CD4-positive, alpha-beta T cell treated with Interleukin-15 for 4 hours (primary cell): ENCODE measurements around the gene KIF25.

ENCODE experiments used
- DNase-seq: peaks from one replicate; pipeline ENCODE4 v3.0.0-alpha.2; 2020; ENCODE audit warnings: low spot score

Gene KIF25, protein sequence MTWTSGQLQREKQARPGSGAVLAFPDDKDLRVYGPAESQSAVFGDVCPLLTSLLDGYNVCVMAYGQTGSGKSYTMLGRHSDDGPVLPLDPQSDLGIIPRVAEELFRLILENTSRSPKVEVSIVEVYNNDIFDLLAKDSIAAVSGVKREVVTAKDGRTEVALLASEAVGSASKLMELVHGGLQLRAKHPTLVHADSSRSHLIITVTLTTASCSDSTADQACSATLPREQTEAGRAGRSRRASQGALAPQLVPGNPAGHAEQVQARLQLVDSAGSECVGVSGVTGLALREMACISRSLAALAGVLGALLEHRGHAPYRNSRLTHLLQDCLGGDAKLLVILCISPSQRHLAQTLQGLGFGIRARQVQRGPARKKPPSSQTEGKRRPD

GRCh38 chr6:167997642-167998041 is at the start of gene KIF25:
KIF25 (plus strand) TSS chr6:167997671; CDS start chr6:168029586, 31,915 bp downstream.
- DNase-seq: no peak

DNA sequence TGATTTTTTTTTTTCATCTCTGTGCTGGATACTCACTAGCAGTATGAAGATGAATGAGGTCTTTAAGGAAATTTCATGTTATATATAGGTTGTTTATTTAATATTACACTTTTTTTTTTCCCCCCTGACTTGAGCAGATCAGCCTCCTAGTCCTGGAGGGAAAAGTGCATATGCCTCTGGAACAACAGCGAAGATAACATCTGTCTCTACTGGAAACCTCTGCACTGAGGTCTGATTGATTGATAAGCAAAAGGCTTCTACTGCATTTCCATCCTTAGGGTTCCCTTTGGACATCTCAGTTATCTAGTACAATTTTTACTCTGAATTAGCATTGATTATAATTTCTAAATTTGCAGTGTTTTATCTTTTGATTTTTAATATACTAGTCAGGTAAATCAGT is 49.8 kb upstream of the KIF25 start:
- DNase-seq: no peak

DNA sequence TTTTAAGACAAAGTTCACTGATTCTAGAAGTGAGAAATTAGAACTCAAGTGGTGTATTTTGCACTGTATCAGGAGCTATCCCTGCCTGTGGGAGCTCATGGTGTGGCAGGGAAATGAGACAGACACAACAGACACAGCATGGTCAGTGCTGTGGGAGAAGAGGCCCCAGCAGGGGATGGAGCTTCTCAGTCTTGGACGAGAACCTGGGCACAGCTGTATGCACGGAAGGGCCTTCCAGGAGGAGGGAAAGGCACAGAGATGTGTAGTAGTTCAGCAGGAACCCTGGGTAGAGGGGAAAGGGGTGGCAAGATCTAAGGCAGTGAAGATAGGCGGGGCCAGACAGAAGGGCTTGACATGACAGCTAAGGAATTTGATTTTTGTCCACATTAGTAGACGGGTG is 48.8 kb upstream of the KIF25 start:
- DNase-seq: no peak

- no peak for DNase-seq
Measured at GRCh38 chr6:167949121-167949684, 48.3 kb upstream of the KIF25 start.

GRCh38 chr6:167951781-167952511 is 45.5 kb upstream of the KIF25 start:
- DNase-seq: no peak

GRCh38 chr6:167952512-167952859 is 45.0 kb upstream of the KIF25 start:
- DNase-seq: no peak

DNA sequence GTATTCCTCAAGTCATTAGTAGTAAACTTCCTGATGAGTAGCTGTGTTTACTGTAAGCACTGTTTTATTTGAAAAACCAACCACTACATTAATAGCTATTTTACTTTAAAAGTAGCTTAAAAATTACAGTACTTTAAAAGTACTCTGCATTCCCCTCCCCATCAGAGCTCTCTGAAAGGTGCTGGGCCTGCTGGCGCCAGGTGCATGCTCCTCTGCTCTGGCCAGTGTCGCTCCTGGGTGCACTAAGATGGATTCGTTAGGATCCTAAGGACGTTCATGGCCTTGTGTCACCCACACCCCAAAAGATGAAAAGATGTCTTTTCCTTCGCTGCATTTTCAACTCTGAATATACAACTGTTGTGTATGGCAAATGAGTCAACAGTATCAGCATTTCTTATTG is 43.9 kb upstream of the KIF25 start:
- DNase-seq: no peak

- DNase-seq: no peak
Measured at GRCh38 chr6:167954151-167954550, 43.3 kb upstream of the KIF25 start.

DNA sequence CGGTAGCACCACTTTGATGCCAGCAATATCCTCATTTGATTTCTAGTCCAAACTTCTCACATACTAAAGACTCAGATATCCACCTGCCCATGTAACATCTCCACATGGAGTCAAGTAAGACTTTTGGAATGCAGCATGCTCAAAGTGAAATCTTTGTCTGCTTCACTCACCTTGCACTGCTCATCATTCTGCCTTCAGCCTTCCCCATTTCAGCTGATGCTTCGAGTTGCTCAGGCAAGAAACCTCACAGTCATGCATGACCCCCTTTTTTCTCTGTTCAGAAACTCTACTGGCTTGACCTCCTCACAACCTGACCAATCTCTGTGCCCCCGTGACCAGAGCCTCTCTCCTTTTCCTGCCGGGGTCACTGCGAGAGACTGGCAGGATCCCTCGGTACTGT is 41.0 kb upstream of the KIF25 start:
- no peak for DNase-seq

DNA sequence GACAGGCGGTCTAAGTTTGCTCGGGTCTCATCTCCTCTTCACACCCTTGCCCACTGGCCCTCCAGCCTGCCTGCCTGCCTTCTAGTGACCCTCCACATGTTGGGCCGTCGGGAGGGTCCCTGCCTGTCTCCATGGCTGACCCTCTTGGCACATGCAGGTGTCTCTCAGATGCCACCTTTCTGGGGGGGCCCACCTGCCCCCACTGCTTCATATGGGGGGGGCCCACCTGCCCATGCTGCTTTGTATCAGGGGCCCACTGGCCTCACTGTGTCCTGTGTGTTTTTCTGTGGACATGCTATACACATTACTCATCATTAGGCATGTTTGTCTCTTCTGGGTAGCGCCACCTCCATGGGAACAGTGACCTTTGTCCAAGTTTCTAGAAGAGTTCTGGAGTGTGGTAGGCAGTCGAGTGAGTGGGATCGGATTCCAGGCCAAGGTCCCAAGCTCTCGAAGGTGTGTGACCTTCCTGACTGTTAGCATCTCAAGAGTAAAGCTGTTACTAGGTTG is 40.4 kb upstream of the KIF25 start:
- no peak for DNase-seq

DNA sequence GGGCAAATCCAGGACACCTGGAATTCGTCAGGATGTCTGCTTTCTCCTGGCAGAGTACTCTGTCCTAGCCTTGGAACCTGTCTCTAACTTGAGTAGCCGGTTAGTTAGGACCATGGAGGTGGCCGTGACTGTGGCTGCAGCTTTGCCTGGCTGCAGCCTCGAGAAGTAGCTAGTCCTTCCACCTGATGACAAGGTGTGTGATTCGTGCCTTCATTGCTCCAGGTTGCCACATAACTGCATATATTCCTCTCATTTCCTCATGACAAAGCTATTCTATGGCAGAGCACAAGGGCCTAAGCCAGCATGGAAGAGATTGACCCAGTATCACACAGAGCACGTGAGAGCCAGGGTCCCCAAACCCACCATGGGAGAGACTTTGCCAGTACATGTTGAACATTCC is 39.8 kb upstream of the KIF25 start:
- no peak for DNase-seq

DNA sequence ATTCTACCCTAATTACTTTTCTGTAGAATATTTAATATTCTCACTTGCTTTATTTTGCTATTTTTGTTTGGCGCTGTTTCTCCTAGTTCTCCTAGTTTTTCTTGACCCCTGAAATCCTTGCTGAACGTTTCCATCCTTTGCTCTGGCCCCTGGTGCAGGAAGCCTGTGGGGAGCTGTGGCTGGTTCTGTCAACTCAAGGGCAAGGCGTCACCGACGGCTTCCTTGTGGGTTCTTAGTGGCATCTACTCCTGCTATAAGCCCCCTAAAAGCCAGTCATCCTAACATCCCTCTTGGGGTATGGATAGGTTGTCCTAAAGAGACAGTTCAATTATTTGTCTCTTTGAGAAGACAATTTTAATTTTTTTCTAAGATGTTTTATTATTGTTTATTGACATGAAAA is 36.9 kb upstream of the KIF25 start:
- DNase-seq: no peak

DNA sequence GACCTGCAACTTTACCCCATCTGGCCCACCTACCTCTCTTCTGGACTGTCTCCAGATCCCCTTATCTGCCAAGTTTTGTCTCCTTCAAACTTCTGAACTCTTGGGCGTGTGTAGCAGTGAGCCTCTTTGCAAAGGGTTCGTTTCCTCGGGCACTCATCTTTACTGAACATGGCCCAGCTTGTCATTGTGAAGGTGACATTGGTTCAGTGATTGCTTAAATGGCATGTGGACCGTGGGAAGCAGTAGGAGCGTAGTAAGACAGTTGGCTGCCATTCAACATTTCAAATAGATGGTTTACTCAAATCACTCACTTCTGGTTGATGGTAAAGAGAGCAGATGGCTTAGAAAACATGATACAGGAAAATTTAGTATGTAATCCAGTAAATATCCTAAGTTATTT is 34.8 kb upstream of the KIF25 start:
- DNase-seq: no peak

GRCh38 chr6:167963589-167964057 is 33.8 kb upstream of the KIF25 start:
- no peak for DNase-seq

DNA sequence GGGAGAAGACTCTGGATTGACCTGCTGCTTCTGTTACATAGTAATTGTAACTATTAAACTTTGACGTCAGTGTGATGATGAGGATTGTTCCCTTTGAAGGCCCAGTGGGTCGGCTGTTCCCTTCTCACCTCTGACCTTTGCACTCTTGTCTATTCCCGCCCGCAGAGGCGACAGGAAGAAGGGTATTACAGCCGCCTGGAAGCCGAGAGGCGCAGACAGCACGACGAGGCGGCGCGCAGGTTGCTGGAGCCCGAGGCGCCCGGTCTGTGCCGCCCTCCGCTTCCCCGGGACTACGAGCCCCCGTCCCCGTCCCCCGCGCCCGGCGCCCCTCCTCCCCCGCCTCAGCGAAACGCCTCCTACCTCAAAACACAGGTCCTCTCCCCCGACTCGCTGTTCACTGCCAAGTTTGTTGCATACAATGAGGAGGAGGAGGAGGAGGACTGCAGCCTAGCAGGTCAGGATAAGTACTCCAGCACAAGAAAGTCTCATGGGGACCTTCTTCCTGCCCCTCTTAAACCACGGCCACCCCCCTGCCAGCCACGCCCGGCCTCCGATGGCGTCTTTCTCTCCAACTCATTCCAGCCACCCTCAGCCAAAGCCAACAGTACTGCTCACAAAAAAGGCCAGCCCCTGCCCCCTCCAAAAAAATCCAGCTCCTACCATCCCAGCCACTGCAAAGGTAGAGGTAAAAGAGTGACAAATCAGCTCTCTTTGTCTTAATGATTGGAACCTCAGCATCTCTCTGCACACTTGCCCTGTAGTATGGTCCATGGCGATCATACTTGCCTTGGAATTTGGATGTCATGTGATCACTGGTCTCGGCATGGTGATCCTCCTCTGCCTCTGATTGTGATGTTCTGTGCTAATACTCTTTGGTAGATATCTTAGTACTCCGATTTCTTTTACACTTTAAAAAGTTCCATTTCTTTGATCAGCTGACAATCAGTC is 31.6 kb upstream of the KIF25 start:
- no peak for DNase-seq

DNA sequence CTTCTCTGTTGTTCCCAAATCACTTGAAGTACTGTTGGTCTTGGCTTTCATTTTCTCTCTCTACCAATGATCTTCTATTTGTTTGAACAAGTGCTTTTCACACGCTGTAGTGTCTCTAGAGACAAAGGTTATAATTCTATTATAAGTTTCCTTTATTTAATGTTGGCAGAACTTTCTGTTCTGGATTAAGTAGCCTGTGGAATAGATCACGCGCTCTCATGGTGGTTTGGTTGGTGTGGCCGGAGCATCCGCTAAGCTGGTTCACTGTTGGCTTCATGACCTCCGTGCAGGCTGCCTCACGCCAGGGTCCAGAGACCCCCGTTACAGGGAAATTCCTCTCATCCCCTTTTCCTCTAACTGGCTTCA is 30.9 kb upstream of the KIF25 start:
- no peak for DNase-seq

DNA sequence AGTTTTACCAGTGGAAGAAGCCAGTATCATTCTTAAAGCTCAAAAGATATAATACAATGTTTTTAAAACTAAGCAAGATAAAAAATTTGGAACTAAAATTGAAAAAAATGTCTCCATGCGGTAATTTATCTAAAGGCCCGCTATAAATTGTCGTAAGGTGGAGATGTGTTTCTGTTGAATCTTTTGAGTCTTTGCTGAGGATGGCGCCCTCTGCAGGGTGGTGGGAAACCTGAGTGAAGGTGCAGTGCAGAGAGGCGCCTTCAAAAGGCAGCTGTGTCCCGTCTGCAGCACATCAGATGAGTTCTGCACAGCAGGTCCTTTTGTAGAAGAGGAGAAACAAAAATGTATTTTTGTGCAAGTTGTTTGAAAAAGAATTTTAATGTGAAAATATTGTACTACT is 29.4 kb upstream of the KIF25 start:
- DNase-seq: peak; percentile 4

DNA sequence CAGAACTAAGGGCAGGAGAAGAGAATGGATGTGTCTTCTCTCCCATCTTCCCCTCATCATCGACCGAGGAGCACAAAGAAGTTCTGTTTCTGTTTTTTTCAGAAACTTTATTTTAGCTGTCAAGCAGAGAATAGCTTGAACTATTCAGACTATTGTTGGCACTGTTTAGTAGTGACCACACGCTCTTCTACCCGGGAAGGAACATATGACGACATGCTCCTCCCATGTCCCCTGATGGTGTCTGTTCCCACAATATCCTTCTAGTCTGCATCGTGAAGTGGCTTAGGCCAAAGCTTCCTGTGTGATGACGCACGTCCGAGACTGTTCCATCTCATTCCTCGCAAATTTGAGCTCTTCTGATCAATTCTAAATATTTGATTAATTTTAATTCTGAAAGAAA is 27.2 kb upstream of the KIF25 start:
- no peak for DNase-seq

GRCh38 chr6:167972193-167972592 is 25.3 kb upstream of the KIF25 start:
- no peak for DNase-seq

DNA sequence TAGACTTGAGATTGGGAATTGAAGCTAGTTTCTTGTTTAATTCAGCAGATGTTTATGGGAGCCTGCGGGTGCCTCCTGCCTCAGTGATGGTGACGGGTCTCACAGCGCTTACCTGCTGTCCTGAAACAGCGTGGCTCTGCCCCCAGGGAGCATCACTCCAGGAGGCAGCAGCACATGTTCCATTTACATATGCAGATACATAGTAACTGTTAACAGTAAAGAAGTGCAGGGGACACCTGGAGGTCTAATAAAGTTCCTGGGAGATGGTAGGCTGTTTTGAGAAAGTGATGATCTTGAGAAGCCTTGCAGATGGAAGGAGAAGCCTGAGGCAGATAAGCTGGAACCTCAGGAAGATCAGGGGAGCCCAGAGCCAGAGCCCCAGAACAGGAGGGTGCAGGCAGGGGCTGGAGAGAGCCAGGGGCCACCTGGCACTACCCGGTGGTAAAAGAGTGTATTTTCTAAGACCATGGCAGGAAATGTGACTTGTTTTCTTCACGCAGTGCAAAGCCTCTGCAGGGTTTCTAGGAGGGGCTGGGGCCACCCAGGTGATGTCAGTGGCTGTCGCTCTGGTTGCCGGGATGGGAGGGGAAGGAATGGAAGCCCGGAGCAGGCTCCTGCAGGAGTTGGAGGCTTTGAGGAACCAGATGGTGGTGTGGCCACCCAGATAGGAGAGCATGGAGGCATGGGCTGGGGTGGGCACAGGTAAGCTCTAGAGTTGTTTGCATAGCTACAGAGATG is 24.2 kb upstream of the KIF25 start:
- no peak for DNase-seq

DNA sequence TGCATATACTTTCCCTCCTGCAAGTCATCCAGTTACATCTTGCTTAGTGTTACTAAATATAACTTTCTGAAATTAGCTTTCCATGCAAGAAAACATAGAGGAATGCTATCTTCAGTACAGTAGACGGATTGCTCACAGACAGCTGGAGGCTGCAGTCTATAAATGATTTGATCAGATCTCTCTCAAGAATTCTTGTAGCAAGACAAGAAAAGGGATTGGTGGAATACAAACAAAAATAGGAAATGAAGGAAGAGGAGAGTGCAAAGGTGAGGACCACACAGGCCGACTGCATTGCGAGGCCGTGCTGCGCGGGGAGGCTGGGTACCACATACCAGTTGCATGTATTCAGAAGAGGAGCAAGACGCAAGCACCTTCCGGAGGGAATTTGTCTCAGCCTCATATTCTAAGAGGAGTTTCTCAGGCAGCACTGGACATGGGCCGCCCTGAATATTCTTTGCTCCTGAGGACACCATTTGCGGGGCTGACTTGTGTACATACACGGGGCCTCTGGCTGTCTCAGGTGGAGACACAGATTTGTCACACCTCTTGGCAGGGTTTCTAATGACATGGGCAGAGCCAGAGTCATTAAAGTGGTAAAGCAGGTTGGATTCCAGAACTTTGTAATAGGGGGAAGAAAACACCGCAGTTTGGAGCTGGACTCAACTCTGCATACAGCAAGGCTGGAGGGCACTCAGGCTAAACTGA is 22.7 kb upstream of the KIF25 start:
- no peak for DNase-seq
